GM21619 (cell line): Measurements from ENCODE around the gene TULP4.

Experiments used
- ATAC-seq: cut with Tn5 transposase; IDR thresholded peaks from one replicate; pipeline ENCODE4 v1.9.1; 2021; ENCODE audit not compliant: unreplicated experiment

The TULP4 gene

DNA sequence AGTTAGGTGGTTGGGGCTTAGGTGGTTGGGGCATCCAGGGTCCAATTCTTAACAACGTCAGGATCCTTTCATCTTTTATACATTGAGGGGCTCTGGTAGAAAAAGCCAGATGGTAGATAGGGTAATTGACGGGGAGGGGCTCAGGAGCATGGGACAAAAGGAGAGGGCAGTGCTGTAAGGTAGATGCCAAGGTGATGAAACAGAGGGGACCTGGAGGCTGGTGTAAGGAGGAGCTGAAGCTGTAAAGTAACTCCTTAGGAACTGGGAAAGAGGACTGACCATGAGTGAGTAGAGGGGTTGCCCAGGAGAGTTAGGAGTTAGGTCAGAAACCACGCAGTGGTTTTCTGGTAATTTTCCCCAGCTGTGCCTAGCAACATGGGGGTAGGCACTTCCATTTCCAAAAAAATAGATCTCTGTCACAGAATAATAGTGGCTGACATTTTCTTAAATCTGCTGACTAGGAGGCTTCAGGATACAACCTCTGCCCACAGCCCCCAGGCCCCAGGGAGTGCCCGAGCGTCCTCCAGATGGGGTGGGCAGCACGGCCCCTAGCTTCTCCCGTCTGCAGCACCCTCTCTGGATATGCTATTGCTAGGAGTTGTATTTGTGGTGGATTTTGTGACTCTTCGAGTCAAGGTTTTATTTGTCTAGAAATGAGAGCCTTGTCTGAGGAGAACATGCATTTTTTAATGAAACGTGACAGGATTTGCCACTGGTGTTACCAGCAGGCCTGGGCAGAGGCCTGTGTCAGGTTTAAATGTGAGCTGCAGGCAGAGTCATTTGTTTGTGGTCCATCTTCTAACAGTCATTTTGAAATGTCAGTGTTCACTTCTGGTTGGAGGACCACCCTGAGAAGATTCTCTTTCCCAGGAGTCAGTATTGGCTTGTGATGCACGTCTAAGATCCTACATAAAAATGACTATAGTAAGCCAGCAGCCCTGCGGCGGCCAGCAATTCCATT is 44.6 kb downstream of the TULP4 start:
- ATAC-seq = peak; percentile 13

DNA sequence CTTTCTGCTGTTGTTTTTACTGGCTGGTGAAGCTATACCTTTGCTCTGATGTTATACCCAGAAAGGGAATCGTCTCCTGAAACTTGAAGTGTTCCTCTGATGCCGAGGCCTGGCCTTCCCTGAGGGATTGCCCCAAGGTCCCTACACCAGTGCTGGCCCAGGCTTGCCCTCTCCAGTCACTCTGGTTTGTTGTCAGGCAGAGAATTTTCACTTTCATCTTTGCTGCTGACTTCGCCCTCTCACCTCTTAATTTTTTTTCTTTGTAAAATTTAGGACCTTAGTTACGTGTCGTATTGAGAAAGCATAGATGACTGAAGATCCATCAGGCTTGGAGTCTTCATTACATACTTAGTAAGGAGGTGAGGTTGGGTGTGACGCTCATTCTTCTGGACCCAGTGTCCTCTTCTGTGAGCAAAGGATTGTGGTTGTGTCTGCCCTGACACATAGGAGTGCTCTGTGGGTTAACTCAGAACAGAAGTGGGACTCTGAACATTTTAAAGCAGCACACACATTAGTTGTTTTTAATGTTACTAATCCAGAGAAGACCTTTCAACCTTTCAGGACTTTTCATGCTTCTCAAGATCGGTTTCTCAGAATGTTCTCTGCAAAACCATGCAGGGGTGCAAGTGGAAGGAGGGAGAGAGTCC is 45.4 kb downstream of the TULP4 start:
- peak; percentile 75 for ATAC-seq

DNA sequence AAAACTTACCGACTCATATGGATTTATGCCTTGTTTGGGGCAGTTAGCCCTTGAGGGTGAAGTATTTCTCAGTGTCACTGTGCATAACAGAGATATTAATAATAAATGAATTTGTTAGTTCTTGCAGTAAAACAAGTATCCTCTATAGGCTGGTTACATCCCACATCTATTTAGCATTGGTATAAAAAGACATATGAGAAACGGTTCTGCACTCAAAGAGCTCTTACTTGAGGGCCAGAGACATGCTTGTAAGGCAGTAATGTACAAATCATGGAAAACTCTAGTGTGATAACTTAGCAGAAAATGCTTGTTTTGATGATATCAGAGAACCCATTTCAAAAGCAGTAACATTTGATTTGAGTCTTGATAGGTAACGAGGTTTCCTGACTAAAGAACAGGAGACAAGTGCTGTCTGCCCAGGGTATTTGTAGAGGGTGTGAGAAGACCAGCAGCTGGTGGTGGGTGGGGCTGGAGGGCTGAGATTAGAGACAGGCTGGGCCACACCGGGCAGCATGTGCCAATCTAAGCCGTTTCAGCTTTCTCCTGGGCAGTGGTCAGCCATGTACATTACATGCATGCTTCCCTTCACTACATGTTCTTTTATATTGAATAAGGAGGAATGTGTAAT is 46.3 kb downstream of the TULP4 start:
- no peak for ATAC-seq

DNA sequence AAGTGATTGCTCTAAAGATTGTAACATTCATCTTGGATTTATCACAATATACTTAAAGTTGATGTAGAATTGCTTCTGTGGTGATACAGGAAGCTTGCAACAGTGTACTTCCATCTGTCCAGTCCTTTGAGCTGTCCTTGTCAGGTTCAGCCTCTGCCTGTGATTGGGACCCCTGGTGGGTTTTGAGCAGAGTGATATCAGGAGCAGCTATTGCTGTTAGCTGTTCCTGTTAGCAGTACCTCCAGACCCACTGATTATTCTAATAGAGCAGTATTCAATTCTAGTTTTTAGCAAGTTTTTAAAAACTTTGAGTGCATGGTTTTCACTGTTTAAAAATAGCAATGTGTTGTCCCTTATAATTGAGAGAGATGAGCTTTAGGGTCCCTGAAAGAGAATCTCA is 48.8 kb downstream of the TULP4 start:
- ATAC-seq = no peak

DNA sequence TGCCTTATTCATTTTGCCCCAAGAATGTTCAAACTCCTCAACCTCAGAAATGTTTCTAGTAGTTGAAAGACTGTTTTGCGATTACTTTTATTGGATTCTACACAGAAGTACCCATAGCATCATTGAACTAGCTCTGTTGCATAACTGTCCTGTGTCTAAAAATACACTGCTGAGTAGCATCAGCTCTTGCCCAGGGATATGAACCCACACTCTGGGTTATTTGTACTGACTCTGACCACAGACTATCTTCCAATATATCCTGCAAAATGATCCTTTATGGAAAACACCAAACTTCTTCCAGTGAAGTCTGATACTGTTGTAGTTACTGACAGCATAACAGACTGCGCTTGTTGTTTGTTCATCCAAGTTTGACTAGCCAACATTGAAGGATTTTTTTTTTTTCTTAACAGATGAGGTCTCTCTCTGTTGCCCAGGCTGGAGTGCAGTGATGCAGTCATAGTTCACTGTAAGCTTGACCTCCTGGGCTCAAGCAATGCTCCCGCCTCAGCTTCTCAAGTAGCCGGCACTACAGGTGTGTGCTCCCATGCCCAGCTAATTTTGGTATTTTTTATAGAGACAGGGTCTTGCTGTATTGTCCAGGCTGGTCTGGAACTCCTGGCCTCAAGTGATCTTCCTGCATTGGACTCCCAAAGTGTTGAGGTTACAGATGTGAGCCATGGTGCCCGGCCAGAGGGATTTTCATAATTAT is 49.9 kb downstream of the TULP4 start:
- no peak for ATAC-seq

DNA sequence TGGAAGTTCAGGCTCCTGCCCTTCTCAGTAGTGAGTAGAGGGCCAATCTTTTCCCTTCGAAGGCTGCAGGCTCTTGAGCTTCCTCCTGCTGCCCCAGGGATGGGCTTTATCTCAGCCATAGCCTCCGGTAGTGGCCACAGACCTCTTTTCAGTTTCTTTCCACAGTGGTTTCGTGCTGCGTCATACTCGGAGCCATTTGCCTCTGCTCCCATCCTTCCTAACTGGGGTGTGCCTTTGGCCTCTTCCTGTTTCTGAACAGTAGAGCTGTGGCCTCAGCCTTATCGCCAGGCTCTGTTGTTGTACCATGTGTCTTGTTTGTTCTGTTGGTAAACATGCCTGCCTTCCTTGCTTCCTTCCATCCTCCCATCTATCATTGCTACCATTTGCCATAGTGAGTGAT is 54.1 kb downstream of the TULP4 start:
- ATAC-seq = no peak

DNA sequence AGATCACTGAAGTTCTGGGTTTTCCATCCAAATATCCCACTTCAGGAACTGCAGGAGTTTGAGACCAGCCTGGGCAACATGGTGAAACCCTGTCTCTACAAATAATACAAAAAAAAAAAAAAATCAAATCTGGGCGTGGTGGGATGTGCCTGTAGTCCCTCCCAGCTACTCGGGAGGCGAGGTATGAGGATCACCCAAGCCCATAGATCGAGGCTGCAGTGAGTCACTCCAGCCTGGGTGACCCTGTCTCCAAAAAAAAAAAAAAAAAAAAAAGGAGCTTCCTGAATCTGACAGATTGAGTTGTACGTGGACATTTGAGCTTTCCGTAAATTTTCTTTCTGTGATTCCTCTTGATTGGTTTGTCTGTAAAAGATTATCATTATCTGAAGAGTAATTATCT is 55.6 kb downstream of the TULP4 start:
- ATAC-seq = no peak

DNA sequence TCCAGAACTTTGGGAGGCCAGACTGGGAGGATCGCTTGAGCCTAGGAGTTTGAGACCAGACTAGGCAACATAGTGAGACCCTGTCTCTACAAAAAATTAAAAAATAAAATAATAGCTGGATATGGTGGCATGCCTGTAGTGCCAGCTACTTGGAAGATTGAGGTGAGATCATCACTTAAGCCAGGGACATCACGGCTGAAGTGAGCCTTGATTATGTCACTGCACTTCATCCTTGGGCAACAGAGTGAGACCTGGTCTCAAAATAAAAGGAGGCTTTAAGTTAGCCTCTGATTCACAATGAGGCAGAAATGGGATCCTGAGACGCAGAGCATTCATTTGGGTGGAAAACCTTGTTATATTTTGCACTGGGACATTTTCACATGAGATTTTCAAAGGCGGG is 57.0 kb downstream of the TULP4 start:
- no peak for ATAC-seq

DNA sequence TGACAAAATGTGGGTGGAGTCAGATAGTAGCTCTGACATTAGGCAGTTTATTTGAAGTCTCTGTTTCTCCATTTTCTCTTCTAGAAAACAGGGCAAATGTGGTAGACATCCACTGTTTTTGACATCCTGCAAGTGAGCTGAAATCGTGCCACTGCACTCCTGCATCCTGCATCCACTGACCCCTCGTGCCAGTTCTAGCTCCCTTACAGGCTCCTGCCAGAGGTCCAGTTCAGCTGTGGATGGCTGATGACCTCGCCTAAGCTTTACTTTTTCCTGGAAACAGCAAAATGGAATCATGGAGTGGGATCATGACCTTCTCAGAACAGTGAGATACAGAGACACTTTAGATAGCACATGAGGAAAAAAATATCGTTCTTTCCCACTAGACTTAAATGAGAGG is 58.5 kb downstream of the TULP4 start:
- ATAC-seq = no peak

DNA sequence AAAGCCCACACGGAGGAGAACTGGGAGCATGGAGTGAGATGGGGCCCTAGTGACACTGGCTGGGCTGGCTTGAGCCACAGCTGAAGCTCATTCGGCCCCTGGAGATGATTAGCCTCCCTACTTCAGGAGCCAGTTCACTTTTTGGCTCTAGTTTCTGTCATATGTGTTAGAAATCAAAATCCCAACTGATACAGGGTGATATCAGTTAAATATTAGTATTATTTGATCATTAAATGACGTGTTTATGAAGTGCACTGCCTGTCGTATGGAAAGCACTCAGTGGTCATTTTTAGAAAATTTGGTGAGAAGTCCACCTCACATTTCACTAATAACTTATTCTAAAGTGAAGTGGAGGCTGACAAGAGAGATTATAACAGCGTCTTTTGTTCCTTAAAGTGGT is 59.0 kb downstream of the TULP4 start:
- ATAC-seq = no peak

DNA sequence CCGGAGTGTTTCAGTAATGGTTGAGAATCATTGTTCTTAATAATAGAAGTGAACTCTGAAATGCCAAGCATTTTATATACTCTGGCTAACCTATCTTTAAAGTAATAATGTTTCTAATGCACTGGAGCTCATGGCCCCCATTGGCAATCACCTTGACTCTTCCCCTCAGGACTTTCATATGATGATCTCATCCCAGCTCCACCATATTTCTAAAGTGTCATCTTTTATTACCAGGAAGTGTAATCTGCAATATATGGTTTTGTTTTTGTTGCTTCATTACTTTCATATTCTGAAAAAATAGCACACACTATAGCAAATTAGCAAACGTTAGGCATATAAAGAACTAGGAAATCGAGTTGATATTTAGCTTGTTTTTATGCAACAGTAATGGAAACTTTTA is 60.3 kb downstream of the TULP4 start:
- ATAC-seq = no peak

DNA sequence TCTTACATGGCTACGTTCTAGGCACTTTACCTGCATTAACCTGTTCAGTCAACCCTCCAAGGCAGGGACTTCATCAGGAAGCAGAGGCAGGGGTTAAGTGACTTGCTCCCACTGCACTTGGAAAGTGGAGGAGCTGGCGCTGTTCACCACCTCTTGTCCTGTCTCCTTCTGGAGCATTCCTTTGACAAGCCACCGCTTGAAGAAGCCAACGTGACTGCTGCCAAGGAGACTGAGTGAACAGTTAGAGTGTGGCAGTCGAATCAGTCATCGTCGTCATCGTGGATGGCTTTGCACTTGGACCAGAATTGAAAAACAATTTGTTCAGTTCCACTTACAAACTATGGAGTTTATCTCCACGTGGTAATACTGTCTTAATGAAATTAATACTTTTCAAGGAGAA is 60.9 kb downstream of the TULP4 start:
- no peak for ATAC-seq

DNA sequence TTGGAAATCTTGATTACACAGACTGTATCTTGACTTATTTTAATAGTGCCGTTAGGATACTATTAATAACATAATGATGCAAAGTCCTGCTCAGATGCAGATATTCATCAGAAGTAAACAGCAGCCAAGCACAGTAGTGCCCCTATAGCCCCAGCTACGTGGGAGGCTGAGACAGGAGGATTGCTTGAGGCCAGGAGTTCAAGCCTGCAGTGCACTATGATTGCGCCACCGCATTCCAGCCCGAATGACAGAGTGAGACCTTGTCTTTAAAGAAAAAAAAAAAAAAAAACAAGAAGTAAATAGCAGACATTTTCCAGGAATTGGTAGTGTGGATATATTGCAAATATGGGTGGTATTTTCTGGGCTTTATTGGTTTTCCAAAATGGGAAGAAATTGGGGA is 61.8 kb downstream of the TULP4 start:
- ATAC-seq = no peak

DNA sequence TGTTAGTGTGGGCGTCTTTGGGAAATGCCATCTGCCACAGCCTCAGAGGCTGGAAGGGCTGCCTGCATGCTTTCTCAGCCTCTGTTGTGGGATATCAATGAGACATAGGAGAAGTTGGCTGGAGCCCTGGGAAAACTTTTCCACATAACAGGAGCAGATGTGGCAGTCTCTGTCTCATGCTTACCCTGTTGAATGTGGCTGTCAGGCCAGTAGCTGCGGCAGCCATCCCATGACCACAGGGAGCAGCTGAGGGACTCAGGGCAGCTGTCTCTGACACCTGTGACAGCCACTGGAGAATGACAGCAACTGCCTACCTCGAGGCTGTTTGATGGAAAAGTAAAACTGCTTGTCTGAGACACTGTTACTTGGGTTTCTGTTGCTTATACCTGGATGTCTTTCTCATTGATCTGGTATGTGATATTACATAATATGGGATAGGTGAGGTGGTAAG is 64.4 kb downstream of the TULP4 start:
- ATAC-seq = no peak

DNA sequence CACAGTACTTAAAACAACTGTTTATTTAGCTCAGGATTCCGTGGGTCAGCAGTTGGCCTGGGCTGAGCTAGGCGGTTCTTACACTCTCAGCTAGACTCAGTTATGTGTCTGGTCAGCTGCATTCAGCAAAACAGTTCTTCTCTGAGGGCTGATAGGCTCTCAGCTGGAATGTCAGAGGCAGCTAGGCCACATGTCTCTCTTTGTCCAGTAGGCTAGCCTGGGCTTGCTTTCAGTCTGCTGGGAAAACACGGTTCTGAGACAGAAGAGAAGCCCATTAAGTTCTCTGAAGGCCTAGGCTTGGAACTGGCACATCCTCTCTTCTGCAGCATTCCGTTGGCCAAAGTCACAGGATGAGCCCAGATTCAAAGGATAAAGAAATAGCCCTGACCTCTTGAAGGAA is 65.6 kb downstream of the TULP4 start:
- no peak for ATAC-seq

DNA sequence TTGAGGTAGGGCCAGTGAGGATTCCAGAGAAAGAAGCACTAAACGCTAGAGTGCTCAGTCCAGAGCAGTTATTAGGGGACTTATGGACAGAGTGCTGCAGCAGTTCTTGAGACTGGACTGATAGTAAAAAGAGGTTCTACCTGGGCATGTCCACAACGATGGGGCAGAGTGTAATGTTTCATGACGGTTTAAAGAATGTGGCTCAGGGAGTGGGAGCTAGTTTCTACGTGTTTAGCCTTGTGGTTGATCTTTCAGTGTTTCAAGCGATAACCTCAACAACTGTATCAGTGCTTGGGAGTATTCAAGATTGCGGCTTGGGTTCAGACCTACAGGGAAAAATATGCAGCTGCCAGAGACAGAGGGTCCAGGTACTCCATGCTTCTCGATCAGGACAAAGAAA is 67.1 kb downstream of the TULP4 start:
- ATAC-seq = no peak

DNA sequence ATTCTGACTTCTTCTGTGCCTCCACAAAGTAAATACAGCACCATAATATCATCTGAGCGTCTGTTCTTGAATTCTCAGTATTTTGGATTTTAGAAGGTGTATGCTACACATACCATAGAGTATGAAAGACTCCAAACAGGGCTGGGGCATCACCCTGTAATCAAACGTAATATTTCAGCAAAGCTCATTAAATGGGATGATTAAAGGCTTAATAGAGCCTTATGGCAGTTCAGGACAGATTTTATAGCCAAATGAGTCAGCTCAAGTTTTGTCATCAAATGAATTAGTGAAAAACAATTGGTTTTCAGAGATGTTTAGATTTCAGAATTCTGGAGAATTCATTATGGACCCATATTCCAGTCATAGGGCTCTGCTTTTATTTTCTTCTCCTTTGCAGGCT is 68.9 kb downstream of the TULP4 start:
- no peak for ATAC-seq

DNA sequence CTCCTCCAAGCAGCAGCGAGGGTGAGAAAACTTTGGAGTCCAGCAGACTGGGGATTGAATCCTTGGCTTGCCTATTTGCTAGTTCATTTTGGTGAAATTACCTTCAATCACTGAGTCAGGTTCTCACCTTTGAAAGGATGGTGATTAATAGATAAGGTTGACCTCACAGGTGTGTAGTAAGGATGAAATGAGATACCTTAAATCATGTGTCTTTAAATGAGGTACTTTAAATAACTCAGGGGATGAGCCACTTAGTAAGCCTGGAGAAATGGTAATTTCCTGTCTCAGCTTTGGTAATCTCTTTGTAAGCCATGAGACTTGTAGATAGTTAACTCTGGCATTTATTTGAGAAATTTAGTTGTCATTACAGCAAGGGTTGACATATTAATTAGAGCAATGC is 70.2 kb downstream of the TULP4 start:
- no peak for ATAC-seq

DNA sequence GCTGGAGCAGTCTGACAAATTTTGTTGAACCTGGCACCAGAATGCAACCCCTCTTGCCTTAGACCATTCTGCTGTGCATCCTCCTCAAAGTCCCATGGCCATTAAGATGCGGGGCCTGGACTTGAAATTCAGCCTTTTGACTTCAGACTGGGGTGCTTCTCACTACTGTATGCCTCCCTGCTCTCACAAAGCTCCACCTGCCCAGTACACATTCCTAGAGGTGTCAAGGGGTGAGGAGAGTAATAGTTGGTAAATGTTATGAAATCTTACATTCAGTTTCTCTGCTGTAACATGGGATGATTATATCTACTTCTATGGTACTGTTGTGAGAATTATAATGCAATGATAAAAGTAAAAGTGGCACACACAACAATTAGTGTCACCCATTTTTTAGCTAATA is 70.8 kb downstream of the TULP4 start:
- no peak for ATAC-seq

DNA sequence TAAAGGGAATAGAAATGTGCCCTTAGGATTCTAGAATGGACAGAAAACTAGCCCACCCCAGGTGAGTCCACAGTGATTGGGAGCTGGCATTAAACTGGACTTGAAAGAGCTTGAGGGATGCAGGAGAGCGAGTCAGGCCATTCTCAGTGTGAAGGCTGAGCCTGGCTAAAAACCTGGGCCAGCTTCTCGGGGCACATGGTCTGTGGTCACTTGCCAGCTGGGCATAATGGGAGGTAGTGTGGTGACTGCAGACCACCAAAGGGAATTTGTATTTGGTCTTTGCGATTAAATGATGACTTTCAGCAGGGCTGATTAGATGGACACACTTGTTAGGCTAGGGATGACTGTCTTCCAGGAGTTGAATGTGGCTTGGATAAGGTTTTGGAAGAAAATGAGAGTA is 71.3 kb downstream of the TULP4 start:
- ATAC-seq = no peak

DNA sequence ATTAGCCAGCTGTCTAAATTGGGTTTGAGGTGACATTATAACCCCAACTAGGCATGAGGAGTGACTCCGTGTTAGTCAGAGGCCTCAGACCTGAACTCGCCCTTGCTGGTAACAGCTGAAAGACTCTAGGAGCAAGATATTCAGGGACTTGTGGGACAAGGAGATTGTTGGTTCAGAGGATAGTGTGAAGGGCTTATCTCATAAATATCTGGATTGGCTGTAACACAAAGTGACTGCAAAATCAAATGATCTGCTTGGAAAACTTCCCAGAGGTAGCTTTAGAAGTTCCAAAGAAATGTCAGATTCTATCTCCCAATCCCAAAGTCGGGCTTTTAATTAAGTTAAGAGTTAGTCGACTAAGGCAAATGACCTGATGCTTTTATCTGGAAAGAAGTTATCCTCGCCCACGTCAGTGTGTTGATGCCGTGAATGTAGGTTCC is 72.4 kb downstream of the TULP4 start:
- ATAC-seq = no peak
